HG03280 (cell line): ENCODE measurements around the gene KLHL42.

Source experiments
- ATAC-seq: cut with Tn5 transposase; IDR thresholded peaks from one replicate; pipeline ENCODE4 v1.9.1; 2021; ENCODE audit warnings: mild to moderate bottlenecking, moderate library complexity; ENCODE audit not compliant: unreplicated experiment

Gene KLHL42

DNA sequence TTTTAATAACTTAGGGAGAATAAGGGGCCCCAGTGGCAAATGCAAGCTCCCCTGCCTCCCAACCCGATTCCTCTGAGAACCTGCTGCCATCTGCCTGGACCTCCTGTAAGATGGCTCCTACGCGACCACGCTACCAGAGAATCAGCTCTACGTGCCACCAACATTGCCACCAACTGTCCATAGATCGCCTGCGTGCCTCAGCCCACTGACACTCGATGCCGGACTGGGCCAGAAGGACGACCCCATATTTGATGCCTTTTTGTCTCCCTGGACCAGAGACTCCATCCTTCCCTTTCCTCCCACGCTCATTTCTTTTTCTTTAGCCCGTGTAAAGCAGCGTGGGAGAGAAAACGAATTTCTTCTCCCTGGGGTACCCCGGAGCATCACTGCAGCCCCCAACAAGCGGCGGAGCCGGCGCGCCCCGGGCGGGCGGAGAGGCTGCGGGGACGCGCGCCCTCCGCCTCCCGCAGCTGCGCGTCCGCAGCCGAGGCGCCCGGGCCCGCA lies 565 bp upstream of the KLHL42 start:
- ATAC-seq = peak; percentile 55

GRCh38 chr12:27780612-27781408 lies 777 bp downstream of the KLHL42 start:
- ATAC-seq = peak; percentile 37

DNA sequence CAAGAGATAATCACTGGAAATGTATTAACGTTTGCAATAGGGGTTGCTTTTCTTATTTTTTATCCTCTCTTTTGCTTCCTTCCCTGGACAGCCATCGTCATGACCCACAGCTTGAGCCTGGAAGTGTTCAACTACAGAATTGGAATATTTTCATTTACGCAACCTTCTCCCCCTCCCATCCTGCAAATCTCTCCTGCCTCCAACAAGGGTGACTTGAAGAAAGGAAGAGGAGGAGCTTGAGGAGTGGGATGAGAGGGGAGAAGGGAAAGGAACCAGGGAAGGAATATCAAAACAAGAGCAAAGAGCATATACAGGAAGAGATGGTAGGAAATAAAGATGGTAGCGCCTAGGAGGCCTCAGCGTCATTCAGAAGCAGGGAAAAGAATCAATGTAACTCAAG lies 1.6 kb downstream of the KLHL42 start:
- ATAC-seq = no peak

- ATAC-seq = no peak
These were observed 2.4 kb downstream of the KLHL42 start for GRCh38 chr12:27782481-27782880.

- ATAC-seq = no peak
These were observed 6.0 kb downstream of the KLHL42 start for GRCh38 chr12:27785882-27786570.

- ATAC-seq = no peak
These were observed 7.5 kb downstream of the KLHL42 start for GRCh38 chr12:27787559-27787958.

GRCh38 chr12:27790179-27790578 lies 10.1 kb downstream of the KLHL42 start:
- no peak for ATAC-seq

DNA sequence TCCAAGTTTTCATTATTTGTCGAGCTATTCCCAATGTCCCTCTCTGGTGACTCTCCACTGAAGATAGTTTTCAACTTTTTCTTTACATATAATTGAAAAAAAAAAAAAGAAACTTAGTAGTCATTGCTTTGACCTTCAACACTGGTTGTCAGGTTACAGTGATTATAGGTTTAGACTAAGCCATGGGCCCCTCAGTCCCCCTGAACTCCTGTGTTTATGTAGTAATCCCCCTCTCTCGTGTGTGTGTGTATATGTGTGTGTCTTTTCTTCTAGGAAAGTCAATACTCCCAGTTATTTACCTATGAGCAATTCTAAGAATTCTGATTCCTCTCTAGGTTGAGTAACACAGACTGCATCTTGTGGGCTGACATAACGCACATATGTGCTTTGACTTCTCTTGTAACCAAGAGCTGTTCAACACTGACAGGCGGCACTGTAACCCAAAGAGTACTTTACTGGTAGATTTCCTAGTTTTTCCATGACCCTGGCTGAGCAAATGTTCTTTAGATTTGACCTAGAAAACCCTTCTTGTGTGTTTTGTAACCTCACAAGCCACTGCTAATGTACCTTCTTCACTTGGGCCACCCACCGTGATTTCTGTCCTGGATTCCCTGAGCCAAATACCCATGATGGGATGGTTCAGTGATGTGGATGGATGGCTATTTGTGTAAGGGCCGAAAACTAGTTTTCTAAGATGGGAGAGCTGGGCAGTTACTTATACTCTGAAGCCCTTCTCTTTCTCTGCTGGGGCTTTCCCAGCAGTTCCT lies 15.0 kb downstream of the KLHL42 start:
- ATAC-seq = no peak

- ATAC-seq = no peak
These were observed 16.1 kb downstream of the KLHL42 start for GRCh38 chr12:27796128-27796527.

GRCh38 chr12:27797301-27798025 lies 17.4 kb downstream of the KLHL42 start:
- ATAC-seq = no peak

GRCh38 chr12:27800819-27801218 lies 20.8 kb downstream of the KLHL42 start:
- no peak for ATAC-seq

DNA sequence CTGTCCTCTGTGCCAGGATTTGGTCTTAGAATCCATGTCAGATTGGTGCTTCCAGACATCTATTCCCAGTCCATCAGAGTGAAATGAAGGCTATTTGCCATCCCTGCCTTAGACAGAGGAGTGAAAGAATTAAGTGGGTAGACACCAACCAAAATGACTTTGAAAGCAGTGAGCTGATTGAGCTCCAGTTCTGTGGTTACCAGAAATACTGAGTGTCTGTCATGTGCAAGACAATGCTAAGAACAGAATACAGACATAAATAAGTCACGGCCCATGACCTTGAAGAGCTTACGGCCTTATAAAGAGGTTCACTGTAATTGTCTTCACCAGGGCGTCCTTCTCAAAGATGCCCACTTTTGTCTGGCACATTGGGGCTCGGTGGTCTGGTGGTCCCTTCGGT lies 21.6 kb downstream of the KLHL42 start:
- no peak for ATAC-seq

DNA sequence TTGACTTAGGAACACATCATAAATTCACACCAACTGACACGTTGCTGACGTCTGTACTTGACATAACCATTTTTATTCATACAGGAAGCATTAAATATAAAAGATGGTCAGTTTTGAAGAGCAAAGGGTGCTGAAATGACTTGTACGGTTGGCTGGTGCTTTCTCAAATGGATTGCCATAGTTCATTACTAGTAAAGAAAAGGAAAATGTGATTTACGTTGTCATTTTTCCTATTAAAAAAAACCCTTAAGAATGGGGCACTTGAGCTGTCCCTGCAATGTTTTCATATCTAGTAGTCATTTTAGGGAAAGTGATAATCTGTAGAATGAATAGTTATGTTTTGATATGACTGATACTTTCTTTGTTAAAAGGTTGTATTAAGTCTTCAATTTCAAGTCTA lies 22.5 kb downstream of the KLHL42 start:
- ATAC-seq = no peak

DNA sequence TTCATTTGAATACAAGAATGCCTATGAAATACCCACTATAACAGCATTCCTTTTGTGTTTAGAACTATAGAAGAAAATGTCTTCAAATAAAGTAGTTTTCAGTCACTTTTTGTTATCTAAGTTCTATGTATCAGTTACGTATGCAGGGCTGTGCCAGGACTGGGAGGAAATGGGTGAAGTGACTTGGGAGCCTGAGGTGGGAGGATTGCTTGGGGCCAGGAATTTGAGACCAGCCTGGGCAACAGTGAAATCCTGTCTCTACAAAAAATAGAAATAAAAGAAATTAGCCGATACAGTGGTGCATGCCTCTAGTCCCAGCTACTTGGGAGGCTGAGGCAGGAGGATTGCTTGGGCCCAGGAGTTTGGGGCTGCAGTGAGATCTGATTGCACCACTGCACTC lies 22.9 kb downstream of the KLHL42 start:
- no peak for ATAC-seq

GRCh38 chr12:27805238-27805637 lies 25.2 kb downstream of the KLHL42 start:
- ATAC-seq = no peak

- ATAC-seq = no peak
These were observed 26.2 kb downstream of the KLHL42 start for GRCh38 chr12:27806259-27806658.

- ATAC-seq = no peak
These were observed 27.1 kb downstream of the KLHL42 start for GRCh38 chr12:27807063-27807703.

DNA sequence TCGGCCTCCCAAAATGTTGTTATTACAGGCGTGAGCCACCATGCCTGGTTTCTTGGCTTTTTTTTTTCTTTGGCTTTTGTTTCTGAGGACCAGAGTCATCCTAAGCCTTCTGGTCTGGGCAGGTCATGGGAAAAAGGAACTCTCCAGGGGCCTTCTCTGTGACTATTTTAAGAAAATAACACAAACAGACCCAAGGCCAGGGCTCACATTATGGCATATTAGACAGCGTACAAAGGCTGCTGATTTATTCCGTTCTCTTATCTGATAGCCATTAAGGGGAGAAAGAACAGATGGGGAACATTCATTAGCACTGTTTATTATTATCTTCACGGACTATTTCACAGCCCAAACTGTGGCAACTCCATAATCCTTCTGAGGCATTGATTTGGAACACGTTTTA lies 28.8 kb downstream of the KLHL42 start:
- no peak for ATAC-seq

DNA sequence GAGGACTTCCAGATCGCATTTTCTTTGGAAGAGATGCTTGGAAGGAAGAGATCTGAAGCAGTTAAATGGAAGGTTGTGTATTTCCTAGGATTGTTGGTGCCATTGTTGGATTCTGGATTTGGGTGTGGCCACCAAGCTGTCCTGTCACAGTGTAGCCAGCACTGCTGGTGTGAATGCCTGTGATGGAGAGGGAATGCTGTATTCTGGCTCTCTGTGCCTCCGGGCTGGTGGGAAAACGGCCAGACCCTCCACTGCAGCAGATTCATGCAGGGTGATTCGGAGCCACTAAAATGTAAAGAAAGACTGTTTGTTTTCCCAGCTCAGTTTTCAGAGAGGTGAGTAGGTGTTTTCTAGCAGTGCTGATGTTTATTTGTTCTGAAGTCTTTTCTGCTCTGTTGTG lies 30.7 kb downstream of the KLHL42 start:
- ATAC-seq = no peak

DNA sequence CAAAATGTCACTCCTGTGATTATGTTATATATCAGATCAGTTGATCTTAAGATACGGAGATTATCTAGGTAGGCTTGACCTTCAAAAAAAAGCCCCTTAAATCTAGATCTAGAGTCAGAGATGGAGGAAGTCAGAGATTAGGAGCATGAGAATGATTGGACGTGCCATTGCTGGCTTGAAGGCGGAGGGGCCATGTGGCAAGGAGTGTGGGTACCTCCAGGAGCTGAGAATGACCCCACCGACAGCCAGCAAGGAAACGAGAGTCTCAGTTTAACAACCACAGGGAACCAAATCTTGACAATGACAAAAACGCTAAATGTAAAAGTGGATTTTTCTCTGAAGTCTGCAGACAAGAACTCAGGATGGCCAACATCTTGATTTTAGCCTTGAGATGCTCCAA lies 32.5 kb downstream of the KLHL42 start:
- no peak for ATAC-seq
